GM23338 (cell line): ENCODE measurements around the gene WIF1. TPM values are rescaled to one million over a fixed set of nuclear protein-coding genes. Genes with fewer than 3 reads are reported as not detected.

ENCODE experiments used
- ATAC-seq: fragments of 200-7000 bp; cut with Tn5 transposase; 3 replicates; pipeline ENCODE4 v1.9.1; 2020
- DNase-seq: peaks from one replicate; pipeline ENCODE4 v3.0.0-alpha.2; 2015; ENCODE audit warnings: low spot score
- H2AFZ ChIP-seq: fragments of 200-600 bp; sonication (generic); 2 replicates; pipeline ENCODE4 v1.8.0; 2016; ENCODE audit warnings: antibody characterized with exemption, mild to moderate bottlenecking, moderate library complexity
- H3F3A ChIP-seq: fragments of 200-600 bp; sonication (generic); replicated peaks from 2 replicates; pipeline ENCODE4 v1.8.0; 2017; ENCODE audit warnings: antibody characterized with exemption, mixed run types, low read depth
- H3K27ac ChIP-seq: fragments of 200-600 bp; sonication (generic); 2 replicates; pipeline ENCODE4 v1.6.1; 2016; ENCODE audit warnings: low read depth
- H3K27me3 ChIP-seq: fragments of 200-600 bp; sonication (generic); 2 replicates; pipeline ENCODE4 v1.8.0; 2016; ENCODE audit warnings: mild to moderate bottlenecking, mixed run types, moderate library complexity; ENCODE audit not compliant: insufficient read depth
- H3K36me3 ChIP-seq: fragments of 200-600 bp; sonication (generic); 2 replicates; pipeline ENCODE4 v1.8.0; 2016; ENCODE audit warnings: mild to moderate bottlenecking; ENCODE audit not compliant: insufficient read depth
- H3K4me1 ChIP-seq: fragments of 200-600 bp; sonication (generic); 2 replicates; pipeline ENCODE4 v1.8.0; 2016; ENCODE audit warnings: mild to moderate bottlenecking, moderate library complexity; ENCODE audit not compliant: insufficient read depth
- H3K4me2 ChIP-seq: fragments of 200-600 bp; sonication (generic); 2 replicates; pipeline ENCODE4 v1.7.1; 2017; ENCODE audit warnings: mixed run types
- H3K4me3 ChIP-seq: fragments of 200-600 bp; sonication (generic); 2 replicates; pipeline ENCODE4 v1.6.1; 2016; ENCODE audit warnings: mixed run types
- H3K79me2 ChIP-seq: fragments of 200-600 bp; sonication (generic); replicated peaks from 2 replicates; pipeline ENCODE4 v1.8.0; 2017; ENCODE audit warnings: mild to moderate bottlenecking; ENCODE audit not compliant: insufficient read depth
- H3K9me2 ChIP-seq: fragments of 200-600 bp; sonication (generic); 2 replicates; pipeline ENCODE4 v1.8.0; 2017; ENCODE audit not compliant: insufficient read depth
- H4K20me1 ChIP-seq: fragments of 200-600 bp; sonication (generic); replicated peaks from 2 replicates; pipeline ENCODE4 v1.8.0; 2017; ENCODE audit warnings: mild to moderate bottlenecking; ENCODE audit not compliant: insufficient read depth
- H3K27ac Mint-ChIP-seq: 2 replicates; pipeline ENCODE4 v1.8.0; 2020; ENCODE audit warnings: inconsistent platforms, mild to moderate bottlenecking, moderate library complexity, mixed read lengths
- H3K27me3 Mint-ChIP-seq: 3 replicates; pipeline ENCODE4 v1.8.0; 2022; ENCODE audit warnings: low read depth, mild to moderate bottlenecking, moderate library complexity, mixed read lengths, inconsistent platforms; ENCODE audit not compliant: insufficient read depth, poor library complexity
- H3K36me3 Mint-ChIP-seq: 3 replicates; pipeline ENCODE4 v1.8.0; 2021; ENCODE audit warnings: low read depth, mild to moderate bottlenecking, inconsistent platforms, moderate library complexity, mixed read lengths
- H3K4me1 Mint-ChIP-seq: 3 replicates; pipeline ENCODE4 v1.8.0; 2020; ENCODE audit warnings: mild to moderate bottlenecking, inconsistent platforms, mixed read lengths
- H3K4me3 Mint-ChIP-seq: 3 replicates; pipeline ENCODE4 v1.8.0; 2021; ENCODE audit warnings: moderate library complexity, mild to moderate bottlenecking, inconsistent platforms, mixed read lengths
- H3K9me3 Mint-ChIP-seq: 3 replicates; pipeline ENCODE4 v1.8.0; 2020; ENCODE audit warnings: moderate library complexity, mild to moderate bottlenecking, inconsistent platforms, mixed read lengths
- CREB1 ChIP-seq: fragments of 250-450 bp; sonication (Bioruptor Pico); IDR thresholded peaks from 2 replicates; pipeline ENCODE4 v1.5.0; 2020; ENCODE audit warnings: low read depth, mild to moderate bottlenecking, moderate library complexity
- REST ChIP-seq: IDR thresholded peaks from one replicate; pipeline ENCODE4 v1.6.1; 2018; ENCODE audit warnings: antibody characterized with exemption; ENCODE audit not compliant: unreplicated experiment
- STAT1 ChIP-seq: IDR thresholded peaks from one replicate; pipeline ENCODE4 v1.6.1; 2016; ENCODE audit warnings: antibody characterized with exemption; ENCODE audit not compliant: unreplicated experiment
- ZNF331 ChIP-seq: fragments of 250-450 bp; sonication (Bioruptor Pico); IDR thresholded peaks from 2 replicates; pipeline ENCODE4 v1.5.0; 2020; ENCODE audit warnings: low read depth, mild to moderate bottlenecking, moderate library complexity
- polyA plus RNA-seq: library from polyadenylated mRNA; unstranded; fragments of >200 nt; fragmentation: Nextera tagmentation; extraction: Ambion mirVana; gene quantifications from 2 replicates; pipeline ENCODE4 v1.2.1, GENCODE V29; 2016
- total RNA-seq: library from RNA; depleted of rRNA; stranded (reverse); fragments of >200 nt; shearing (Covaris generic); gene quantifications from 2 replicates; pipeline ENCODE4 v1.2.3, GENCODE V29; 2014
- TF ChIP-seq, protein P1 (sequence below): fragments of 250-450 bp; sonication (Bioruptor Pico); IDR thresholded peaks from 2 replicates; pipeline ENCODE4 v1.5.0; 2020; ENCODE audit warnings: mild to moderate bottlenecking, moderate library complexity

The WIF1 gene
- total and polyA plus RNA-seq, 2 experiments from 2014 or later: 4.1 to 4.2 TPM

- TF ChIP-seq, protein P1, sequence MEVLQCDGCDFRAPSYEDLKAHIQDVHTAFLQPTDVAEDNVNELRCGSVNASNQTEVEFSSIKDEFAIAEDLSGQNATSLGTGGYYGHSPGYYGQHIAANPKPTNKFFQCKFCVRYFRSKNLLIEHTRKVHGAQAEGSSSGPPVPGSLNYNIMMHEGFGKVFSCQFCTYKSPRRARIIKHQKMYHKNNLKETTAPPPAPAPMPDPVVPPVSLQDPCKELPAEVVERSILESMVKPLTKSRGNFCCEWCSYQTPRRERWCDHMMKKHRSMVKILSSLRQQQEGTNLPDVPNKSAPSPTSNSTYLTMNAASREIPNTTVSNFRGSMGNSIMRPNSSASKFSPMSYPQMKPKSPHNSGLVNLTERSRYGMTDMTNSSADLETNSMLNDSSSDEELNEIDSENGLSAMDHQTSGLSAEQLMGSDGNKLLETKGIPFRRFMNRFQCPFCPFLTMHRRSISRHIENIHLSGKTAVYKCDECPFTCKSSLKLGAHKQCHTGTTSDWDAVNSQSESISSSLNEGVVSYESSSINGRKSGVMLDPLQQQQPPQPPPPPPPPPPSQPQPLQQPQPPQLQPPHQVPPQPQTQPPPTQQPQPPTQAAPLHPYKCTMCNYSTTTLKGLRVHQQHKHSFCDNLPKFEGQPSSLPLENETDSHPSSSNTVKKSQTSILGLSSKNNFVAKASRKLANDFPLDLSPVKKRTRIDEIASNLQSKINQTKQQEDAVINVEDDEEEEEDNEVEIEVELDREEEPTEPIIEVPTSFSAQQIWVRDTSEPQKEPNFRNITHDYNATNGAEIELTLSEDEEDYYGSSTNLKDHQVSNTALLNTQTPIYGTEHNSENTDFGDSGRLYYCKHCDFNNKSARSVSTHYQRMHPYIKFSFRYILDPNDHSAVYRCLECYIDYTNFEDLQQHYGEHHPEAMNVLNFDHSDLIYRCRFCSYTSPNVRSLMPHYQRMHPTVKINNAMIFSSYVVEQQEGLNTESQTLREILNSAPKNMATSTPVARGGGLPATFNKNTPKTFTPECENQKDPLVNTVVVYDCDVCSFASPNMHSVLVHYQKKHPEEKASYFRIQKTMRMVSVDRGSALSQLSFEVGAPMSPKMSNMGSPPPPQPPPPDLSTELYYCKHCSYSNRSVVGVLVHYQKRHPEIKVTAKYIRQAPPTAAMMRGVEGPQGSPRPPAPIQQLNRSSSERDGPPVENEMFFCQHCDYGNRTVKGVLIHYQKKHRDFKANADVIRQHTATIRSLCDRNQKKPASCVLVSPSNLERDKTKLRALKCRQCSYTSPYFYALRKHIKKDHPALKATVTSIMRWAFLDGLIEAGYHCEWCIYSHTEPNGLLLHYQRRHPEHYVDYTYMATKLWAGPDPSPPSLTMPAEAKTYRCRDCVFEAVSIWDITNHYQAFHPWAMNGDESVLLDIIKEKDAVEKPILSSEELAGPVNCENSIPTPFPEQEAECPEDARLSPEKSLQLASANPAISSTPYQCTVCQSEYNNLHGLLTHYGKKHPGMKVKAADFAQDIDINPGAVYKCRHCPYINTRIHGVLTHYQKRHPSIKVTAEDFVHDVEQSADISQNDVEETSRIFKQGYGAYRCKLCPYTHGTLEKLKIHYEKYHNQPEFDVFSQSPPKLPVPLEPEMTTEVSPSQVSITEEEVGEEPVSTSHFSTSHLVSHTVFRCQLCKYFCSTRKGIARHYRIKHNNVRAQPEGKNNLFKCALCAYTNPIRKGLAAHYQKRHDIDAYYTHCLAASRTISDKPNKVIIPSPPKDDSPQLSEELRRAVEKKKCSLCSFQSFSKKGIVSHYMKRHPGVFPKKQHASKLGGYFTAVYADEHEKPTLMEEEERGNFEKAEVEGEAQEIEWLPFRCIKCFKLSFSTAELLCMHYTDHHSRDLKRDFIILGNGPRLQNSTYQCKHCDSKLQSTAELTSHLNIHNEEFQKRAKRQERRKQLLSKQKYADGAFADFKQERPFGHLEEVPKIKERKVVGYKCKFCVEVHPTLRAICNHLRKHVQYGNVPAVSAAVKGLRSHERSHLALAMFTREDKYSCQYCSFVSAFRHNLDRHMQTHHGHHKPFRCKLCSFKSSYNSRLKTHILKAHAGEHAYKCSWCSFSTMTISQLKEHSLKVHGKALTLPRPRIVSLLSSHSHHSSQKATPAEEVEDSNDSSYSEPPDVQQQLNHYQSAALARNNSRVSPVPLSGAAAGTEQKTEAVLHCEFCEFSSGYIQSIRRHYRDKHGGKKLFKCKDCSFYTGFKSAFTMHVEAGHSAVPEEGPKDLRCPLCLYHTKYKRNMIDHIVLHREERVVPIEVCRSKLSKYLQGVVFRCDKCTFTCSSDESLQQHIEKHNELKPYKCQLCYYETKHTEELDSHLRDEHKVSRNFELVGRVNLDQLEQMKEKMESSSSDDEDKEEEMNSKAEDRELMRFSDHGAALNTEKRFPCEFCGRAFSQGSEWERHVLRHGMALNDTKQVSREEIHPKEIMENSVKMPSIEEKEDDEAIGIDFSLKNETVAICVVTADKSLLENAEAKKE (CRISPR knock-in tag): no peak
- no peak for TF ChIP-seq CREB1 (CRISPR knock-in tag)
Measured at GRCh38 chr12:65051218-65051617, 69.9 kb downstream of the WIF1 start (continued).

- no peak overlapping the region for H3K4me3 Mint-ChIP-seq
- no peaks in the 10 kb centered on the region for H3K4me1 ChIP-seq
- no peaks in the 10 kb centered on the region for H3K36me3 Mint-ChIP-seq
- H3K4me1 Mint-ChIP-seq: no peaks in the 10 kb centered on the region; the same call in 2 of the 3 replicates
- no peaks in the 10 kb centered on the region for H3K36me3 ChIP-seq
- no peak overlapping the region for H3K4me2 ChIP-seq
- ATAC-seq (no peak), DNase-seq (no peak)
- peak overlapping the region; percentile 85; the same call in 1 of the 2 replicates for H2AFZ ChIP-seq
- H3K4me3 ChIP-seq: no peak overlapping the region
- H3K27me3 ChIP-seq: no peaks in the 10 kb centered on the region
- H3K27me3 Mint-ChIP-seq: no peaks in the 10 kb centered on the region
- H3K27ac ChIP-seq: no peak overlapping the region
- no peak overlapping the region for H3K27ac Mint-ChIP-seq
- H4K20me1 ChIP-seq: no peaks in the 10 kb centered on the region
- peaks cover 11% of the 10 kb centered on the region for H3K9me2 ChIP-seq
- H3F3A ChIP-seq: no peaks in the 10 kb centered on the region
- no peaks in the 10 kb centered on the region for H3K9me3 Mint-ChIP-seq
- H3K79me2 ChIP-seq: no peaks in the 10 kb centered on the region
- TF ChIP-seq ZNF331 (CRISPR knock-in tag) (no peak), STAT1 (no peak), REST (no peak)
- TF ChIP-seq, protein P1 (CRISPR knock-in tag): no peak
Measured at GRCh38 chr12:65045269-65045668, 75.8 kb downstream of the WIF1 start.
